ENCODE results near the gene SLC47A1.
"Not testable (repeated sequence)": the region's sequence is repeated elsewhere in the genome, so short reads cannot be mapped to it uniquely, and the experiment has no call there.

SLC47A1 gene

GRCh38 chr17:19579867-19580565 lies 46.4 kb downstream of the SLC47A1 start:
- Histone ChIP-seq H3K9me3 (no peaks in the 10 kb centered on the region), H3K27me3 (ENCODE audit: low read depth) (no peaks in the 10 kb centered on the region), H3K4me3 (no peak overlapping the region), H3K36me3 (replicated peaks) (no peaks in the 10 kb centered on the region), H3K4me1 (no peaks in the 10 kb centered on the region)
- in situ Hi-C loops (cut with MboI; ENCODE audit: low sequenced_read_pairs) = no loop called here
- no peak for DNase-seq (ENCODE audit: low spot score in 2 of 2)

DNA sequence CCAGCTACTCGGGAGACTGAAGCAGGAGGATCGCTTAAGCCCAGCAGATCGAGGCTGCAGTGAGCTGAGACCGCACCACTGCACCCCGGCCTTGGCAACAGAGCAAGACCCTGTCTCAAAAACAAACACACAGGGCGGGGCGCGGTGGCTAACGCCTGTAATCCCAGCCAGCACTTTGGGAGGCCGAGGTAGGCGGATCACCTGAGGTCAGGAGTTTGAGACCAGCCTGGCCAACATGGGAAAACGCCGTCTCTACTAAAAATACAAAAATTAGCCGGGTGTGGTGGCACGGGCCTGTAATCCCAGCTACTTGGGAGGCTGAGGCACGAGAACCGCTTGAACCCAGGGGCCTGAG lies 46.9 kb downstream of the SLC47A1 start:
- H3K27me3 ChIP-seq (ENCODE audit: low read depth); in situ Hi-C loops (cut with MboI; ENCODE audit: low sequenced_read_pairs); DNase-seq (ENCODE audit: low spot score in 2 of 2); H3K4me1 ChIP-seq; H3K9me3 ChIP-seq; H3K4me3 ChIP-seq; H3K36me3 ChIP-seq (replicated peaks): not testable (repeated sequence)

GRCh38 chr17:19582152-19582551 lies 48.5 kb downstream of the SLC47A1 start:
- H3K9me3 ChIP-seq; H3K4me1 ChIP-seq; in situ Hi-C loops (cut with MboI; ENCODE audit: low sequenced_read_pairs); H3K27me3 ChIP-seq (ENCODE audit: low read depth); DNase-seq (ENCODE audit: low spot score in 2 of 2); H3K4me3 ChIP-seq; H3K36me3 ChIP-seq (replicated peaks): not testable (repeated sequence)

GRCh38 chr17:19583871-19584270 lies 50.2 kb downstream of the SLC47A1 start:
- Histone ChIP-seq H3K27me3 (ENCODE audit: low read depth) (no peaks in the 10 kb centered on the region), H3K4me1 (no peaks in the 10 kb centered on the region), H3K36me3 (replicated peaks) (no peaks in the 10 kb centered on the region), H3K4me3 (no peak overlapping the region), H3K9me3 (no peaks in the 10 kb centered on the region)
- in situ Hi-C loops (cut with MboI; ENCODE audit: low sequenced_read_pairs) = no loop called here
- no peak for DNase-seq (ENCODE audit: low spot score in 2 of 2)

DNA sequence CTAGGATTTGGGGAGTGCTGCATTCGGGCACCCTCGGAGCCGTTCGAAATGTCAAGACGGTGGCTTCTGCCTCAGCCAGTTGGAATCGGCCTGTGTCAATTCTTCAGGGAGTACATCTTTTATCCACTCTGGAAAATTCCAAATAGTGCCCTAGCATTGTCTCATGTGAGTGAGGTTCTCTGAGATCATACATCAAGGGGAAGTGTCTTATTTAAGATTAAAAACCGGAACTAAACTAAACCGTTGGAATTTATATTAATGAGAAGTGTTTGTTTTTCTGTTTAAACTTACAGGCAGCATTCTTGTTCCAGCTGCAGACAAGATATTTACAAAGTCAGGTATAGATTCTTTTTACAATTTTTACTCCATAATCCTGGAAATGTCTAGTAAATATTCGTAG lies 56.8 kb downstream of the SLC47A1 start:
- H3K9me3 ChIP-seq = no peaks in the 10 kb centered on the region
- in situ Hi-C loops (cut with MboI; ENCODE audit: low sequenced_read_pairs) = no loop called here
- no peak overlapping the region for H3K4me3 ChIP-seq
- DNase-seq (ENCODE audit: low spot score in 2 of 2) = no peak
- peaks cover 4% of the 10 kb centered on the region; the same call in 1 of the 2 replicates for H3K4me1 ChIP-seq
- H3K27me3 ChIP-seq (ENCODE audit: low read depth) = no peaks in the 10 kb centered on the region
- no peaks in the 10 kb centered on the region for H3K36me3 ChIP-seq (replicated peaks)

- peak; percentile 17 to 21 for DNase-seq (ENCODE audit: low spot score in 2 of 2)
- H3K4me3 ChIP-seq = no peak overlapping the region
- H3K9me3 ChIP-seq = no peaks in the 10 kb centered on the region
- no peaks in the 10 kb centered on the region for H3K36me3 ChIP-seq (replicated peaks)
- H3K27me3 ChIP-seq (ENCODE audit: low read depth) = no peaks in the 10 kb centered on the region
- in situ Hi-C loops (cut with MboI; ENCODE audit: low sequenced_read_pairs) = no loop called here
- H3K4me1 ChIP-seq = peaks cover 4% of the 10 kb centered on the region; the same call in 1 of the 2 replicates
Measured at GRCh38 chr17:19590912-19591551, 57.4 kb downstream of the SLC47A1 start.

DNA sequence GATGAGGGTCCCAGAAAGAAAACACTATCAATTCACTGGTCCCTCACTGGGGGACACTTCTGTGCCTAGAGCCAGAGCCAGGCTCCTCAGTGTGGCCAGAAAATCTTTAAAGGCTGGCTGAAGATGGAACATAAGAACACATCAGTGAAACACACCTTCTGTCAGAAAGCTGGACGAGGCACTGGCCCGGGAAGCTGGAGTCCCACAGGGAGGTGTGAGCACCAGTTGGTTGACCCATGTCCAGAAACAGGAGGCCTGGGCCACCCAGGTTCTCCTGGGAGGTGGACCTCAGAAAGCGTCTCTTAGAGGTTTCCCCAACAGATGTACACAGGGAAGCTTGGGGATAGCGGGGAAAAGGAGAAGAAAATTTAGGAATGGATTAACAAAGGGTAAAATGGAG lies 58.7 kb downstream of the SLC47A1 start:
- DNase-seq (ENCODE audit: low spot score in 2 of 2) = no peak
- in situ Hi-C loops (cut with MboI; ENCODE audit: low sequenced_read_pairs) = no loop called here
- no peak overlapping the region for H3K4me3 ChIP-seq
- no peaks in the 10 kb centered on the region for H3K36me3 ChIP-seq (replicated peaks)
- no peaks in the 10 kb centered on the region for H3K9me3 ChIP-seq
- peaks cover 4% of the 10 kb centered on the region; the same call in 1 of the 2 replicates for H3K4me1 ChIP-seq
- no peaks in the 10 kb centered on the region for H3K27me3 ChIP-seq (ENCODE audit: low read depth)

- H3K4me3 ChIP-seq = no peak overlapping the region
- H3K27me3 ChIP-seq (ENCODE audit: low read depth) = no peaks in the 10 kb centered on the region
- no peak for DNase-seq (ENCODE audit: low spot score in 2 of 2)
- H3K4me1 ChIP-seq = no peaks in the 10 kb centered on the region
- H3K36me3 ChIP-seq (replicated peaks) = no peaks in the 10 kb centered on the region
- no peaks in the 10 kb centered on the region for H3K9me3 ChIP-seq
- in situ Hi-C loops (cut with MboI; ENCODE audit: low sequenced_read_pairs) = no loop called here
Measured at GRCh38 chr17:19596869-19597268, 63.2 kb downstream of the SLC47A1 start.

DNA sequence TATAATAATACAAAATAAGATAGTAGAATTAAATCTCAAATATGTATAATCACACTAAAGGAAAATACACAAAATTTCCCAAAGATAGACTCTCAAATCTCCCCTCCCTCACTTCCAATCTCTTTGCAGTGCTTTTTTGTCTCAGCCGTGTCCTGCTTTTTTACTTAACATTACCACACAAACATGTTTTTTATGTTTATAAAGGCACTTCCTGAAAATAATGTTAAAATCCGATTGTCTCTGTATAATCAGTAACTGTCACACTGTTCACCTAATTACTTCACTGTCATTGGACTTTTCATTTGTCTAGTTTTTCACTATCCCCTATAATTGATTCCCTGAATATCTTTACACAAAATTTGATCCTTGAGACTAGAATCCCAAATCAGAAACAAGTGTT lies 76.7 kb downstream of the SLC47A1 start:
- DNase-seq (ENCODE audit: low spot score in 2 of 2) = no peak
- H3K27me3 ChIP-seq (ENCODE audit: low read depth) = no peaks in the 10 kb centered on the region
- in situ Hi-C loops (cut with MboI; ENCODE audit: low sequenced_read_pairs) = no loop called here
- no peaks in the 10 kb centered on the region for H3K36me3 ChIP-seq (replicated peaks)
- H3K4me3 ChIP-seq = no peak overlapping the region
- no peaks in the 10 kb centered on the region for H3K4me1 ChIP-seq
- no peaks in the 10 kb centered on the region for H3K9me3 ChIP-seq

GRCh38 chr17:19610879-19611278 lies 77.2 kb downstream of the SLC47A1 start:
- Histone ChIP-seq H3K27me3 (ENCODE audit: low read depth) (no peaks in the 10 kb centered on the region), H3K36me3 (replicated peaks) (no peaks in the 10 kb centered on the region), H3K4me3 (no peak overlapping the region), H3K4me1 (no peaks in the 10 kb centered on the region), H3K9me3 (no peaks in the 10 kb centered on the region)
- in situ Hi-C loops (cut with MboI; ENCODE audit: low sequenced_read_pairs) = no loop called here
- no peak for DNase-seq (ENCODE audit: low spot score in 2 of 2)

- 0 out of 2 replicates have a peak, but pooled peaks cover 2% of the 10 kb centered on the region for H3K9me3 ChIP-seq
- no peak overlapping the region for H3K4me3 ChIP-seq
- in situ Hi-C loops (cut with MboI; ENCODE audit: low sequenced_read_pairs) = no loop called here
- H3K36me3 ChIP-seq (replicated peaks) = no peaks in the 10 kb centered on the region
- no peak for DNase-seq (ENCODE audit: low spot score in 2 of 2)
- H3K27me3 ChIP-seq (ENCODE audit: low read depth) = no peaks in the 10 kb centered on the region
- no peaks in the 10 kb centered on the region for H3K4me1 ChIP-seq
Measured at GRCh38 chr17:19613979-19614378, 80.3 kb downstream of the SLC47A1 start.

DNA sequence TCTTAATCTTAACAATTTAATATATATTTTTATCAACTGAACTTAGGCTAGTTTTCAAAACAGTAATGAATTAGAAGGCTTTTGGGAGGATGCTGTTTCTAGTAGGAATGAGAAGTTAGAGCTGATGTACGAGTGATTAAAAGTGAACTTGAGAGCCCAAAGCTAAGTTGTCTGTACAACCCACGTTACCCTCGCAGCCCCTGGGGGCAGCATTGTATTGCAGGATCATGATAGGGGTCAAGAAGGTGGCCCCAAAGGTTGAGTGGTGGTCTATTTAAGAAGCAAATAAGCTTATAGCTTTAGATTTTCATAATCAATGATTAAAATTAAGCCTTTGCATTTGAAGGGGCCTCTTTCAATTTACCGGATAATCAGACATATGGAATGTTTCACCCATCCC lies 81.2 kb downstream of the SLC47A1 start:
- Histone ChIP-seq H3K4me1 (no peaks in the 10 kb centered on the region), H3K36me3 (replicated peaks) (no peaks in the 10 kb centered on the region), H3K4me3 (no peak overlapping the region), H3K27me3 (ENCODE audit: low read depth) (no peaks in the 10 kb centered on the region), H3K9me3 (peaks cover 11% of the 10 kb centered on the region)
- DNase-seq (ENCODE audit: low spot score in 2 of 2) = no peak
- in situ Hi-C loops (cut with MboI; ENCODE audit: low sequenced_read_pairs) = no loop called here

DNA sequence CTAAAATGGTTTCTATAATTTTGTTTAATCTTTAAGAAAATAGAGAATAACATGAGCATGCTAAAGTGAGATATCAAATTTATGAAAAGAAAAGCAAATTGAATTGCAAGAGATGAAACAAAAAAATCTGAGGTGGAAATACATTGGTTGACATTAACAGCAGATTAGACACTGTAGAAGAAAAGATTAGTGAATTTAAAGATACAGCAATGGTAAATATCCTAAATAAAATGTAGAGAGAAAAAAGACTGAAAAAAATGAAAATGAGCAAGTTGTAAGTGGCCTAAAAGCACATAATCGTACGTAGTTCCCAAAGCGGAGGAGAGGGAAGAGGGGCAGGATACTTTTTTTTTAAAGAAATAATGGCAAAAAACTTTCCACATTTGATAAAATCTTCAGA lies 84.4 kb downstream of the SLC47A1 start:
- Histone ChIP-seq H3K4me3 (no peak overlapping the region), H3K27me3 (ENCODE audit: low read depth) (no peaks in the 10 kb centered on the region), H3K36me3 (replicated peaks) (no peaks in the 10 kb centered on the region), H3K9me3 (peaks cover 22% of the 10 kb centered on the region), H3K4me1 (no peaks in the 10 kb centered on the region)
- in situ Hi-C loops (cut with MboI; ENCODE audit: low sequenced_read_pairs) = no loop called here
- no peak for DNase-seq (ENCODE audit: low spot score in 2 of 2)

- Histone ChIP-seq H3K4me3 (no peak overlapping the region), H3K9me3 (peaks cover 22% of the 10 kb centered on the region), H3K4me1 (no peaks in the 10 kb centered on the region), H3K27me3 (ENCODE audit: low read depth) (no peaks in the 10 kb centered on the region), H3K36me3 (replicated peaks) (no peaks in the 10 kb centered on the region)
- DNase-seq (ENCODE audit: low spot score in 2 of 2) = no peak
- in situ Hi-C loops (cut with MboI; ENCODE audit: low sequenced_read_pairs) = no loop called here
Measured at GRCh38 chr17:19619705-19620325, 86.2 kb downstream of the SLC47A1 start.

All from HAP-1 (cell line).